Neuron (in vitro differentiated cells): Measurements from ENCODE around the gene ANKRD55.

Experiments used
- H2AFZ ChIP-seq: one replicate; pipeline ENCODE4 v1.6.1; 2013; ENCODE audit warnings: low read depth, mild to moderate bottlenecking, inconsistent platforms, low read length, moderate library complexity
- H3K27me3 ChIP-seq: one replicate; pipeline ENCODE4 v1.6.1; 2013; ENCODE audit warnings: low read length; ENCODE audit not compliant: insufficient read depth
- H3K36me3 ChIP-seq: one replicate; pipeline ENCODE4 v1.6.1; 2013; ENCODE audit warnings: low read length; ENCODE audit not compliant: insufficient read depth
- H3K4me1 ChIP-seq: one replicate; pipeline ENCODE4 v1.6.1; 2013; ENCODE audit warnings: low read length; ENCODE audit not compliant: insufficient read depth
- H3K4me3 ChIP-seq: 2 replicates; pipeline ENCODE4 v1.5.1; 2013; ENCODE audit warnings: mild to moderate bottlenecking, low read length, moderate library complexity
- H3K9me3 ChIP-seq: one replicate; pipeline ENCODE4 v1.6.1; 2013; ENCODE audit warnings: low read length

ANKRD55 gene

DNA sequence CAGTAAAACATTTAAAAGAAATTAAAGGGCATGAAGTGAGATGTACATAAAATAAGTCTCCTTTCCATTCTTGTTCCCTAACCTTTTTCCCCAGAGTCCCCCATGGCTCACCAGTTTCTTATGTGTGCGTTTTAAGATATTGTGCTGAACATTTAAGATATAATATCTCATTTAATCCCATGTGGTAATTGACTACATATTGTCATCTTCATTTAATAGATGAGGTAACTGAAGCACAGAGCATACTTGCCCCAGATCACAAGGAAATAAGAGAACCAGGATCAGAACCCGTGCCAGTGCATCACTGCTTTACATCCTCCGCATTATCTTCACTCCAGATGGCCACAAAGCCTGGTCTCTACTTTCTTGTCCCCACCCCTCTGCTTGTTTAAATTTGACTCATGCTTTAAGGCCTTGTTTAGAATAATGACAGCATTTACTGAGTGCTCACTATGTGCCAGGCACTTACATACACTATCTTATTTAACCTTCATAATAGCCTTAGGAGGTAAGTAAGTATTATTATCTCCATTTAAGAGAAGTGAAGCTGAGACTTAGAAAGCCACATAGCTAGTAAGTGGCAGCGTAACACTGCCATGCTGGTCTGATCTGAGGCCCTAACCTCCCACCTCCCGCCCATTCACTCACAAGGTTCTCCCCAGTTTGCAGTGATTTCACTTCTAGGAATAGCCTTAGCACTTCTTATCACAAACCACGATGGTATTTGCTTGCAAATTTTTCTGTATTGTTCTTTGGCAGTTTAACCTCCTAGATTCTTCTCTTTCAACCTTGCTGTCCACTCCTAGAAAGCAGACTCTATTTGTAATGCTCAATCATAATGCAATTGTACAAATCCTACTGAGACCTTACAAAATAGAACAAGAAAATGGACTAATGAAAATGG lies 160.0 kb downstream of the ANKRD55 start:
- Histone ChIP-seq H3K9me3 (no peaks in the 10 kb centered on the region), H3K4me3 (no peak overlapping the region), H3K27me3 (no peaks in the 10 kb centered on the region), H3K36me3 (no peaks in the 10 kb centered on the region), H2AFZ (no peak overlapping the region), H3K4me1 (peaks cover 8% of the 10 kb centered on the region)

DNA sequence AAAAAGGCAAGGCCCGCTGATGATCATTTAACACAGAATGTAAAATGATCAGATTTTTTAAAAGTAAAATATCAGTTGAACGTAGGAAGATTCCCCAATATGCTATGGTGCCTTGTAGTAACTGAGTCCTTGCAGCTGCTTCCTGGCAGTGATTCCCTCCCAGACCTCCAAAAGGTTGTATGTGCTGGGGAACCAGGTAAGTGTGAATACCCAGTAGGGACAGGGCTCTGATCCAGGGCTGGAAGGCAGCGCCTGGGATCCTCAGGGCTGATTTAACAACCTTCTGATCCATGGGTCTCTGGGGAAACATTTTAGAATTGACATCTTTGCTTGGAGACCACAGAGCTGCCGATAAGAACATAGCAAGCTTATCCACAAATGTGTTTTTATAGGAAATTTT lies 161.7 kb downstream of the ANKRD55 start:
- Histone ChIP-seq H3K9me3 (no peaks in the 10 kb centered on the region), H3K27me3 (no peaks in the 10 kb centered on the region), H3K36me3 (no peaks in the 10 kb centered on the region), H3K4me1 (peaks cover 8% of the 10 kb centered on the region), H2AFZ (peak overlapping the region; percentile 32), H3K4me3 (no peak overlapping the region)

DNA sequence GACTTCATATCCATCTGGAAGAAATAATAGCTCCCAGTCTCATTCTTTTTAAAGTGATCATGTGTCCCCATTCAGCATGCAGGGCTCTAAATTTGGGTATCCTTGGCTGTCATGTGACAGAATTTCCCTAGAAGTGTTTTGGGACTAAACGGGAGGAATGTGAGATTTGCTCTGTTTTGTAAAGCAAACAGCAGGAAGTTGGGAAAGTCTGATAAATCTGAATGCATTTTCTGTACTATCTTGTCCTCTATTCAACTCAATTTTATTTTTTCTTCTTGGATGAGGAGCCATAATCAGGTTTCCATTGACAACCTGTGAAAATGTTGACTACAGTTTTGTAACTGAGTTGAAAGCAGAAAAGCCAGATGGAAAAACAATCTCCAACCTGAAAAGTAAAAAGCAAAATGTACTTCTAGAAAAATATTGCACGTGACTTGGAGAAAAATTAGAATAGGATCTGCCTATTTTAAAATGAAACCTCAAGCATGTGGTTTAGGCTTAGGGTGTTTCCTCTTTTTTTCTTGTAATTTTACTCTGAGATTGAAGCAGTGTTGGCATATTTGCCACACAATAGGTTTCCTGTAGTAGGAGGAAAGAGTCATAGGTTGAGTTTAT lies 162.2 kb downstream of the ANKRD55 start:
- H2AFZ ChIP-seq, result peak overlapping the region; percentile 32
- no peak overlapping the region for H3K4me3 ChIP-seq
- H3K36me3 ChIP-seq, result no peaks in the 10 kb centered on the region
- H3K27me3 ChIP-seq, result no peaks in the 10 kb centered on the region
- H3K4me1 ChIP-seq, result peaks cover 8% of the 10 kb centered on the region
- no peaks in the 10 kb centered on the region for H3K9me3 ChIP-seq

DNA sequence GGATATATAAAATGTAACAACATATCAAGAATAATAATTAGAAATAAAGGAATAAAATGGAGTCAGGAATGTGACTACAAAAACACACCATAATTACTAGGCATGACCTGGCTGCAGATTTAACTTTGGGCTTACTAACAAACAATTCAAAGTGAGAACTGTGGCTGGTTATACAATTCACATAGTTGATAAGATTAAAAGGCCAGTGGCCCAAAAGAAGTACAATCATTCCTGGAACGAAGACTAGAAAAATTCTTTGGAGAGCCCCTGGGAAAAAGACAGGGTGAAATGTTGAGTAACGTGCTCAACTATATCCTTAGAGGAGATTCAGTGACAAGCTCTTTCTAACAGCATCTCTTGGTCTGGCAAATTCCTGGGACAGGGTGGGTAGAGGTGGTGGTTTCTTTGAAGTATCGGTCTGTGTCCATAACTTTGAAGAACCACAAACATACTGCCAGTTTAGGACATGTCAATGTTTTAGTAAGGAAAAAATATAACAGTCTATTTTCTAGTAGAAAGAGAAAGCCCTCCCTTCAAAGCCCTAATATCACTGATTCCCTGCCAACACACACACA lies 163.4 kb downstream of the ANKRD55 start:
- Histone ChIP-seq H2AFZ (no peak overlapping the region), H3K4me3 (no peak overlapping the region), H3K9me3 (no peaks in the 10 kb centered on the region), H3K4me1 (peaks cover 8% of the 10 kb centered on the region), H3K36me3 (no peaks in the 10 kb centered on the region), H3K27me3 (no peaks in the 10 kb centered on the region)

DNA sequence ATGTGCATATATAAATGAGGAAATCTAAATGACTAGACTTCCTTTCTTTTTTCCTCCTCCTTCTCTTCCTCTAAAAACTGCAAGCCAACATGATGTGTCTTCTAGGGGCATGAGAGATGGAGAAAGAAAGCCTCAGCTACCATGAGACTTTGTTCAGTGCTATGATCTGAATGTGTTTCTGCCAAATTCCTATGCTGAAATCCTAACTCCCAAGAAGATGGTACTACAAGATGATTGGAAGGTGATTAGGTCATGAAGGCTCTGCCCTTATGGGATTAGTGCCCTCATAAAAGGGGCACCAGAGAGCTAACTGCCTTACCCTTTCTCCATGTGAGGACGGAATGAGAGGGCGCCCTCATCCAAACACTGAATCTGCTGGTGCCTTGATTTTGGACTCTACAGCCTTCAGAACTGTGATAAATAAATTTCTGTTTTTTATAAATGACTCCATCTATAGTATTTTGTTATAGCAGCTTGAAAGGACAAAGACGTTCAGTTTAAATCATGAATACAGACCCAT lies 166.1 kb downstream of the ANKRD55 start:
- H3K27me3 ChIP-seq, result no peaks in the 10 kb centered on the region
- no peaks in the 10 kb centered on the region for H3K9me3 ChIP-seq
- H3K4me1 ChIP-seq, result peaks cover 8% of the 10 kb centered on the region
- H3K4me3 ChIP-seq, result no peak overlapping the region
- no peak overlapping the region for H2AFZ ChIP-seq
- no peaks in the 10 kb centered on the region for H3K36me3 ChIP-seq

DNA sequence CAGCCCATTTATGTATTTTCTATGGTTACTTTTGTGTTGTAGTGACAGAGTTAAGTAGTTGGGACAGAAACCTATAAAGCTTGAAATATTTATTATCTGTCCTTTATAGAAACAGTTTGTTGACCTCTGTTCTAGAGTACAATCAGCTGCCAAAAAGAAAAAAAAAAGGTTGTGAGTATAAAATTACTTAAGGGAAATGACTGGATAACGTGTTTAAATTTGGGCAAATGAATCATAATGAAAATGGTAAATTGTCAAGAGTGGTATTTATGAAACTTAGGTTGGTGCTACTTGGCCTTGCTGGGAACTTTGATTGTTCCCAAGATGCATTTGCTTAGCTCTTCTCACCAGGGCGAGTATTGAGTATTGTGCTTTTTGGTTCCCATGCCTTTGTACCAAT lies 168.1 kb downstream of the ANKRD55 start:
- Histone ChIP-seq H3K36me3 (no peaks in the 10 kb centered on the region), H2AFZ (no peak overlapping the region), H3K27me3 (no peaks in the 10 kb centered on the region), H3K4me3 (no peak overlapping the region), H3K9me3 (no peaks in the 10 kb centered on the region), H3K4me1 (no peaks in the 10 kb centered on the region)

DNA sequence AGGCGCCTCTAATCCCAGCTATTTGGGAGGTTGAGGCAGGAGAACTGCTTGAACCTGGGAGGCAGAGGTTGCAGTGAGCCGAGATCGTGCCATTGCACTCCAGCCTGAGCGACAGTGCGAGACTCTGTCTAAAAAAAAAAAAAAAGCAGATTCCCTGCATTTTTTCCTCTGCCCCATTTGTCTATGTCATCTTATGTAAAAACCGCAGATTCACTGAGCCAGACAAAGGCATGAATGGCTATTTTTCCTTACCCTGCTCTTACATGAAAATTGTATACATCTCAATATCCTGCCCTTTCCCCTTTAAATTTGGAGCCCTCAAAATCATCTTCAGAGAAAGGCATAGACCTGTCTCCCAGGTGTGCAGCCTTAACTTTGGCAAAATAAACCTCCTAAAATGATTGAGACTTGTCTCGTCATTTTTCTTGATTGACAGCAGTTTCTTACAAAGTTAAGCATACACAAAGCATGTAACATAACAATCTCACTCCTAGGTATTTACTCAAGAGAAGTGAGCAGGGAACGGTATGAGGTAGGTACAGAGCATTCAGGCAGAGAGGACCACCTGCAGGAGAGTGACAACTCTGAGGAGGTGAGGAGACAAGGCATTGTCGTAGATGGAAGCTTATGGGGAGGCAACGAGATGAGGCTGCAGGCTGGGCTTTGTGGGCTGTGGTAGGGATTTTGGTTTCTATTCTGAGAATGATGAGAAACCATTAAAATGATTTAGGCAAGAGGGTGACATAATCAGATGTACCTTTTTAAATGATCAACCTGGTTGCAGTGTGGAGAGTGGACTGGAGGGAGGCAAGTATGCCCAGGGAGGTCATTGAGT lies 172.6 kb downstream of the ANKRD55 start:
- H3K9me3 ChIP-seq, result no peaks in the 10 kb centered on the region
- no peaks in the 10 kb centered on the region for H3K27me3 ChIP-seq
- no peaks in the 10 kb centered on the region for H3K36me3 ChIP-seq
- H3K4me3 ChIP-seq, result no peak overlapping the region
- no peaks in the 10 kb centered on the region for H3K4me1 ChIP-seq
- H2AFZ ChIP-seq, result no peak overlapping the region

DNA sequence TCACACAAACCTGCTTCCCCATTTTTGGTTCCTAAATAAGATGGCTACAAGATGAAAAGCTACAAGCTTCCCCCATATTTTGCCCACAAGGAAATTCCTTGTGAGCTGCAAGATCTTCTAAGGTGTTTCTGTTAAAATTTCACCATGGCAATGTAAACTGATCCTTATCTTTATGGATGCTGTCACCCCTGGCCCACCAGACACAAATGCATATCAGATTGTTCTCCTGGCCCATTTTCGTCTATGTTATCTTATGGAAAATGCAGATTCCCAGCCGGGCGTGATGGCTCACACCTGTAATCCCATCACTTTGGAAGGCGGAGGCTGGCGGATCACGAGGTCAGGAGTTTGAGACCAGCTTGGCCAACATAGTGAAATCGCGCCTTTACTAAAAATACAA lies 173.3 kb downstream of the ANKRD55 start:
- Histone ChIP-seq H3K27me3 (no peaks in the 10 kb centered on the region), H2AFZ (no peak overlapping the region), H3K9me3 (no peaks in the 10 kb centered on the region), H3K4me3 (no peak overlapping the region), H3K36me3 (no peaks in the 10 kb centered on the region), H3K4me1 (no peaks in the 10 kb centered on the region)

DNA sequence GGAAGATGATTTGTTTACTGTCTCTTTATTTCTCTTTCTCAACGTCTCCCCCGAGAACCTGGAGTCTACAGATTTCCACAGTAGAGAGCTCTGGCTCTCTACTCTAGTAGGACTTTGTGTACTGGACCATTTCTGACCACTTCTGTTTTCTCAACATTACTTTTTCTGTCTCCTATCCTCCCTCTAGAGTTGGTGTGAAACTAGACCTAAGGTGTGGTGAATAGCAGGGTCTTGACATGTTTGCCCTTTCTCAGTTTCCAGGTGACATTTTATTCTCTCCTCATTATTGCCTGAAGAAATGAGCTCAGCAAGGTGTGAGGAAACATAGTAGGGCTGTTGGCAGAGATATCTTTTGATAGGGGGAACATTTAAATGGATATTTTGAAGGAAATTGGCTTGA lies 176.3 kb downstream of the ANKRD55 start:
- H3K9me3 ChIP-seq, result no peaks in the 10 kb centered on the region
- H2AFZ ChIP-seq, result no peak overlapping the region
- no peaks in the 10 kb centered on the region for H3K27me3 ChIP-seq

DNA sequence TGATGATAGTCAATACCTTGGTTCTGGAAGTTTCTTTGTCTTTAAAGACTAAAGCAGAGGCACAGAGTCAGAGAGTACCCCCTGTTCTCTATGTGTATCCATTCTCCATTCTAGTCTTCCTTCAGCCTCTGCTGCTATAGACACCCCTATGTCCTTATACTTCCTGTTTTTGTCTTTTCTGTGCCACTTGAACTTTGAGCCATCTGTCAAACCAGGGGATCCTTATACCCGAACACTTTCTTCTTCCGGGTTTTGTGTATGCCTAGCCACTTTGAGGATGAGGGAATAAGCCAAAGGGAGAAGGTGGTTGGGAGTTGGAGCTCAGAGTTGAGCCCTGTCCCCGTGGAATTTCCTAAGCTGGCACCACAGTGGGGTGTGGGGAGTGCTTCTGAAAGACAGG lies 177.3 kb downstream of the ANKRD55 start:
- Histone ChIP-seq H3K9me3 (no peaks in the 10 kb centered on the region), H3K4me3 (no peak overlapping the region), H2AFZ (no peak overlapping the region), H3K27me3 (no peaks in the 10 kb centered on the region), H3K4me1 (no peaks in the 10 kb centered on the region), H3K36me3 (no peaks in the 10 kb centered on the region)

More for the DNA sequence above, 176.3 kb downstream of the ANKRD55 start:
- Histone ChIP-seq H3K4me1 (no peaks in the 10 kb centered on the region), H3K4me3 (no peak overlapping the region), H3K36me3 (no peaks in the 10 kb centered on the region)

DNA sequence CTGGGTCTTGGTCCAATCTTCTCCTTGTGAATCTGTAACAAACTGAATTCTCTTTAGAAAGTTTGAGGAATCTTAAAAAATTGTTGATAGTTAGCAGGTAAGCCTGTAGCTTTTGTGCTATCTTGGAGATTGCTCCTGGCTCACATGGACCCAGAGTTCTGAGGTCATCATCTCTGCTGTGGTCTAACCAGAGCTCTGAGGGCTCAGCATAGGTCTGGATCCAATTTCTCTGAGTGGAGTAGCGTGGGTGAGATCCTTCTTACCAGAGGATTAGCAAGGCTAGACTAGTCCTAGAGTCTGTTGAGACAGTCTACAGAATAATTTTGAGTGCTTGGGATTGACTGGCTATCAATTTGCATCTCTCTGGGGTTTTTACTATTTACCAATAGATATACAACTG lies 177.8 kb downstream of the ANKRD55 start:
- Histone ChIP-seq H3K4me1 (no peaks in the 10 kb centered on the region), H3K4me3 (no peak overlapping the region), H3K36me3 (no peaks in the 10 kb centered on the region), H2AFZ (no peak overlapping the region), H3K9me3 (no peaks in the 10 kb centered on the region), H3K27me3 (no peaks in the 10 kb centered on the region)

DNA sequence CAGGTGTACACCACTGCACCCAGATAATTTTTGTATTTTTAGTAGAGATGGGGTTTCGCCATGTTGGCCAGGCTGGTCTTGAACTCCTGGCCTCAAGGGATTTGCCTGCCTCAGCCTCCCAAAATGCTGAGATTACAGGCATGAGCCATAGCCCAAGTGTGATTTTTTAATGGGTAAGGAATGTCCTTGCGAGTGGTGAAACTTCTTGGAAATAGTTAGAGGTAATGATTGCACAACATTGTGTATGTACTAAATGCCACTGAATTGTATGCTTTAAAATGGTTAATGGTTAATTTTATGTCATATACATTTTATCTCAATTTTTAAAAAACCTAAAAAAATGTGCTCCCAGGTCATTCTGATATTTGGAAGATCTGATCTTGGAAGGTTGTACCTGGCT lies 178.5 kb downstream of the ANKRD55 start:
- Histone ChIP-seq H3K36me3 (no peaks in the 10 kb centered on the region), H3K4me1 (no peaks in the 10 kb centered on the region), H3K9me3 (no peaks in the 10 kb centered on the region), H3K4me3 (no peak overlapping the region), H3K27me3 (no peaks in the 10 kb centered on the region), H2AFZ (no peak overlapping the region)
